Measurements from ENCODE around the gene CAST.
A peak's percentile ranks its signal among the peaks of the same experiment; 100 is the strongest.

CAST gene

DNA sequence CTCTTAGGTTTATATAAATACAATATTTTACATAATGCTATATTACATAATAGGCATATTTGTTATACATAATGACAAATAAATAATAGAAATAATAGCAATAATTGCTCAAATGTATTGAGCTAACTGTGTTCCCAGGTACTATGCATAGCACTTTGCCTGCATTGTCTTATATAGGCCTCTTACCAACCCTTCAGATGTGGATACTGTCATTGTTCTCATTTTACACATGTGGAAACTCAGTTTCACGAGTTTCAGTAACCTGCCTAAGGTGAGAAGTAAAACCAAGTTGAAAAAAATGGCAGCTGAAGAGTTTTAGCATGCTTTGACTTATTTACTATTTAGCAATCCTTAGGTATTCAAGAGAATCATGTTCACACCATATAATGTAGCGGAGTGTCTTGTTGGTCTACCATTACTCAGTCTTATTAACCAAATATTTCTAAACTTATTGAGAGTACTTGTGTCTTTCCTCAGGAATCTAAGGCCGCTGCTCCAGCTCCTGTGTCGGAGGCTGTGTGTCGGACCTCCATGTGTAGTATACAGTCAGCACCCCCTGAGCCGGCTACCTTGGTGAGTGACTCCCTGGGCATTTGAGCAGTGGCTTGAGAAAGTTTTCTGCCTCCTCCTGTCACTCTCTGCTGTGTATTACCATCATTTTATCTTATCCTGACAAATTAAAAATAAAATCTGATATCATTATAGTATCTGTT, 88.1 kb downstream of the CAST start:
- Histone ChIP-seq H2AFZ (ENCODE audit: low read length) (no peak overlapping the region), H3K79me2 (ENCODE audit: insufficient read depth, low read length) (no peaks in the 10 kb centered on the region), H3K9me2 (ENCODE audit: low read depth, low read length) (no peaks in the 10 kb centered on the region), H3K27ac (ENCODE audit: low read depth, low read length, poor library complexity, severe bottlenecking) (no peak overlapping the region), H3K4me2 (ENCODE audit: low read length) (no peak overlapping the region), H3K36me3 (ENCODE audit: insufficient read depth, low read length) (peaks cover 27% of the 10 kb centered on the region; the same call in 1 of the 2 replicates), H3K9ac (ENCODE audit: low read length) (no peak overlapping the region), H3K4me3 (ENCODE audit: low read depth, low read length, poor library complexity, severe bottlenecking) (no peak overlapping the region), H4K20me1 (ENCODE audit: insufficient read depth, low read length) (no peaks in the 10 kb centered on the region), H3K27me3 (ENCODE audit: insufficient read depth, low read length) (no peaks in the 10 kb centered on the region), H3F3A (ENCODE audit: insufficient read depth, low read length) (no peaks in the 10 kb centered on the region), H3K9me3 (ENCODE audit: low read length) (no peaks in the 10 kb centered on the region), H3K4me1 (ENCODE audit: insufficient read depth, low read length, severe bottlenecking) (no peaks in the 10 kb centered on the region)
- TF ChIP-seq EZH2 (IDR thresholded peaks at IDR 0.05; ENCODE audit: borderline replicate concordance, low read length) (no peak), CTCF (IDR thresholded peaks at IDR 0.05; ENCODE audit: low read length) (no peak)

DNA sequence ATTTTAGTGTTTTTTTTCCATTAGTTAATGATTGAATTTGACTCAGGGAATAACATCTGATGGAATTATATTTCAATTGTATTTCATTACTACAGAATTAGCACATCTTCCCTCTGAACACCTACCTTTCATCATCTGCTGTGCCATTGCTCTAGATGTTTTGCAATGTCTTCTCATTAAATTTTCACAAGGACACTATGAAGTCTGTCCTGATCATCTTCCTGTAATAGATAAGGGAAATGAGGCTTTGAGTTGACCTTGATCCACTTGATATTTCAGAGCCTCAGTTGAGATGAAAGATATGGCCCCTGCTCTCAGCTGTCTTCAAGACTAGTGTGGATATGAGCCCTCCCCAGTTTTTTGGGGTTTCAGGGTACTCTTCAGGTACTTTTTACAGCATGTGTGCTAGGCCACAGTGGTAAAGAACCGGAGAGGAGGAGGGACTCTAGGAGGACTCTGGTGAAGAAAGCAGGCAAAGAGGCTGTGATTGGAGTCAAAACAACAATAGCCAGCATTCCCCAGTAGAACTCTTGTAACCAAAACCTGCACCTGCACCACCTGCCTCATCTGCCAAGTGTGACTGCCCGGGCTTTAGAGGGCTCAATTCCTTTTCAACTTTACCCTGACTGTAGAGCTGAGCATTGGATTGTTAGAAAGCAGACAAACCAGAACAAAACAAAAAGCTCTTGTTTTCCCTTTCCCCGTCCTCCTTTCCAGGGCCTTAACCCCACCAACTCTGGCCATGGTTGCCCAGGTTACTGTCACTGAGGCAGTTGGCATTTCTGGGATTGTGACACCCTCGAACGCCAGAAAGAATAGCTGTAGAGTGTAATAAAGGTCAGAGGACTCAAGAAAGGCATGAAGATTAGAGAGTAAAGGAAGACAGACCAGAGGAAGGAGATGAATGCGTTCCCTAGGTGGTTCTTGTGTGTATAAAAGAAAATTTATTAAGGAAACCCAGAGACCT, 89.3 kb downstream of the CAST start:
- Histone ChIP-seq H3K4me2 (ENCODE audit: low read length) (no peak overlapping the region), H3K9me2 (ENCODE audit: low read depth, low read length) (no peaks in the 10 kb centered on the region), H3K36me3 (ENCODE audit: insufficient read depth, low read length) (peaks cover 23% of the 10 kb centered on the region; the same call in 1 of the 2 replicates), H3F3A (ENCODE audit: insufficient read depth, low read length) (no peaks in the 10 kb centered on the region), H3K27ac (ENCODE audit: low read depth, low read length, poor library complexity, severe bottlenecking) (no peak overlapping the region), H3K4me1 (ENCODE audit: insufficient read depth, low read length, severe bottlenecking) (no peaks in the 10 kb centered on the region), H2AFZ (ENCODE audit: low read length) (no peak overlapping the region), H4K20me1 (ENCODE audit: insufficient read depth, low read length) (no peaks in the 10 kb centered on the region), H3K27me3 (ENCODE audit: insufficient read depth, low read length) (no peaks in the 10 kb centered on the region), H3K9me3 (ENCODE audit: low read length) (no peaks in the 10 kb centered on the region), H3K79me2 (ENCODE audit: insufficient read depth, low read length) (no peaks in the 10 kb centered on the region), H3K9ac (ENCODE audit: low read length) (no peak overlapping the region), H3K4me3 (ENCODE audit: low read depth, low read length, poor library complexity, severe bottlenecking) (no peak overlapping the region)
- TF ChIP-seq EZH2 (IDR thresholded peaks at IDR 0.05; ENCODE audit: borderline replicate concordance, low read length): no peak
- TF ChIP-seq CTCF (IDR thresholded peaks at IDR 0.05; ENCODE audit: low read length): no peak

DNA sequence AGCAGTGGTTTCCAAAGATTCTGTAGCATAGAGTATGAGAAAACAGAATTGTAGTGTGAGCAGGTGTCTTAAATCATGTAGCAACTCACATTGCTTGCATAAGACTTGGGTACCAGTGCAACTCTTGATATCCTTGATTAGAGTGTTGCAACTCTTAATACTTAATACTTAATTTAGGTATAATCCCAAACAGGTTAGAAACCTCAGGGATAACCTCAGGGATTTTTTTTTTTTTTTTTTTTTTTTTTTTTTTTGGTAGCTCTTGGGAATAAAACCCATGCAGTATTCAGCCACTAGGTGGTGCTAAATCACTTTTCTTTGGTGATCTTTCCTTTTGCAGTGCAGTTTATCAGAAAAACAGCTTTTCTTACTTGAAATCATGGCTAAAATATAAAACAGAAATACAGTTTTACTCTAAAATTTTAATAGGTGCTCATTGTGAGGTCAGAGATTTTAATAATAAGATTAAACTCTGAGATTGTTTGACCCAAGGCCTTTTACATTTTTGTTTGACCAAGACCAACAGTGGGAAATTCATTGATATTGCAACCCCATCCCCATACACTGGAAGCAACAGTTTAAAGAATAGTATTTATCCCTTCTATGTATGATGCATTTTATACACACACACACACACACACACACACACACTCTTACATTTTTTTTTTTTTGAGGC, 90.3 kb downstream of the CAST start:
- Histone ChIP-seq H3K4me3 (ENCODE audit: low read depth, low read length, poor library complexity, severe bottlenecking) (no peak overlapping the region), H3K9me3 (ENCODE audit: low read length) (no peaks in the 10 kb centered on the region), H2AFZ (ENCODE audit: low read length) (no peak overlapping the region), H4K20me1 (ENCODE audit: insufficient read depth, low read length) (no peaks in the 10 kb centered on the region), H3F3A (ENCODE audit: insufficient read depth, low read length) (no peaks in the 10 kb centered on the region), H3K79me2 (ENCODE audit: insufficient read depth, low read length) (no peaks in the 10 kb centered on the region), H3K36me3 (ENCODE audit: insufficient read depth, low read length) (peaks cover 25% of the 10 kb centered on the region; the same call in 1 of the 2 replicates), H3K27me3 (ENCODE audit: insufficient read depth, low read length) (no peaks in the 10 kb centered on the region), H3K4me2 (ENCODE audit: low read length) (no peak overlapping the region), H3K27ac (ENCODE audit: low read depth, low read length, poor library complexity, severe bottlenecking) (no peak overlapping the region), H3K9ac (ENCODE audit: low read length) (no peak overlapping the region), H3K4me1 (ENCODE audit: insufficient read depth, low read length, severe bottlenecking) (no peaks in the 10 kb centered on the region), H3K9me2 (ENCODE audit: low read depth, low read length) (no peaks in the 10 kb centered on the region)
- TF ChIP-seq CTCF (IDR thresholded peaks at IDR 0.05; ENCODE audit: low read length) (peak; percentile 67), EZH2 (IDR thresholded peaks at IDR 0.05; ENCODE audit: borderline replicate concordance, low read length) (no peak)

All from OCI-LY1 (cell line).